Activated CD4-positive, alpha-beta T cell treated with anti-CD3 and anti-CD28 coated beads, Interleukin-2, amount 10 ng/mL, durations not matched to agents 24 days and 14 days (primary cell): ENCODE results near the gene TGFBR1. TPM values are rescaled to one million over a fixed set of nuclear protein-coding genes. Genes with fewer than 3 reads are reported as not detected.

Experiments used
- DNase-seq: peaks from one replicate; pipeline ENCODE4 v3.0.0; 2022
- H3K27ac Mint-ChIP-seq: one replicate; pipeline ENCODE4 v1.8.0; 2022; ENCODE audit warnings: mild to moderate bottlenecking, mixed read lengths
- H3K27me3 Mint-ChIP-seq: one replicate; pipeline ENCODE4 v1.8.0; 2022; ENCODE audit warnings: mixed read lengths
- H3K36me3 Mint-ChIP-seq: one replicate; pipeline ENCODE4 v1.8.0; 2022; ENCODE audit warnings: low read depth, mild to moderate bottlenecking, mixed read lengths
- H3K4me1 Mint-ChIP-seq: one replicate; pipeline ENCODE4 v1.8.0; 2021; ENCODE audit warnings: mixed read lengths
- H3K4me3 Mint-ChIP-seq: one replicate; pipeline ENCODE4 v1.8.0; 2022; ENCODE audit warnings: mild to moderate bottlenecking, moderate library complexity, mixed read lengths
- H3K9me3 Mint-ChIP-seq: one replicate; pipeline ENCODE4 v1.8.0; 2021; ENCODE audit warnings: mixed read lengths
- intact Hi-C: fragments of 100-400 bp; cut with micrococcal nuclease; formaldehyde crosslinking; loops from one replicate; pipeline ENCODE4 v1.15.1; 2023
- total RNA-seq: library from RNA; stranded (reverse); gene quantifications from 2 replicates; pipeline ENCODE4 v1.2.3, GENCODE V29; 2022

TGFBR1 gene
- total RNA-seq: 29.7 and 35.3 TPM in 2 replicates

DNA sequence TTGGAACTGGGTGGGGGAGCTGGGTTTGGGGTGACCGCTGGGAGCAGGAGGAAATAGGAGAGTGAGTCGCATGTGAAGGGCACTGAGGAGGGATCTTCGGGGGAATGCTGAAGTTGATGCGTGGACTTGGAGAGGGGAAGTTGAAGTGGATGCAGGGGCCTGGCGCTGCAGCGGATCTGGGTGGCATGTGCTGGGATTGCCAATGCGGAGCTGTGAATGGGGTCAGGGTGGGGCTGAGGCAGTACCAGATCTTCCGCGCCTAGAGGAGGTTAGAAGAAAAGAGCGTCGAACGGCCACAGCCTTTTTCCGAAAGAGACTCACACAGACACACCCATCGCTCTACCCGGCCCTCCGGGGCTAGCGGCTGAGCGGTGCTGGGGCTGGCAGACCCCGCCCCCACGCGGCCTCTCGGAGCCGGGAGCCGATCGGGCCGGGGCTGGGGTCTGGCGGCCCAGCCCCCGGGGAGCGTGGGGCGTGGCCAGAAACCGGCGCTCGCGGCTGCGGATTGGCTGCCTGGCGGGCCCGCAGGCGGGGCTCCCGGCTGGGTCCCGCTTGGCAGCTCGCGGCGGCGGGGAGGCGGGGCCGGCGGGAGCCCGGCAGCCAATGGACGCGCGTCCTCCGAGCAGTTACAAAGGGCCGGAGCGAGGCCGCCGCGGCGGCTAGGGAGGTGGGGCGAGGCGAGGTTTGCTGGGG is at the start of gene TGFBR1:
Gene TGFBR1, plus strand, starts transcription at position 655 of the 693 bp plus-strand sequence. CDS start 93 bp downstream, outside the sequence.
- Mint-ChIP-seq H3K4me1 (peaks cover 53% of the 10 kb centered on the region), H3K36me3 (peaks cover 14% of the 10 kb centered on the region)

DNA sequence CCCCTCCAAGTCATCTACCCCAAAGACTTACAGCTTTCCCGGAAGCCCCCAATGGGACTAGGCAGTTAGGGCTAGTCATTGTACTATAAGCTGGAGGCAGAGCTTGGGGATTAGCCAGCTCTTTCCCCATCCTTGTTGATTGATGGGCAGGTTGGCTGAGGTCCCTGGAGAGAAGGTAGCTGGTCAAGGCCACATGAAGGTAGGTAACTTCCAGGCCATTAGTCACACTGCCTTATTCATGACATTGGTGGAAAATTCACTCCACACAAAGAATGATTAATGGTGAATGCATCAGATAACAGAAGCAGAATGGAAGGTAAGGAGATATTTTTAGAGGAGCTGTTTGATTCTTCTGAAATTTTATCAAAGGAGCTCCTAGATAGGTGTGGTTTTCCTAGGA is 49.5 kb upstream of the TGFBR1 start:
- Mint-ChIP-seq H3K4me3 (no peak overlapping the region), H3K27ac (no peak overlapping the region), H3K9me3 (peaks cover 14% of the 10 kb centered on the region)

More for the DNA sequence above, at the start of gene TGFBR1:
- Mint-ChIP-seq H3K9me3 (no peaks in the 10 kb centered on the region), H3K27me3 (no peaks in the 10 kb centered on the region), H3K4me3 (peak within 1 kb of the TSS; percentile 90), H3K27ac (peak within 1 kb of the TSS; percentile 84)
- intact Hi-C loops: loop anchor here (1.0 to 10.0 kb wide), 6 partner anchors 11 to 720 kb away; partner anchors contain the start of genes ALG2, NR4A3 and SEC61B
- peak; percentile 99 for DNase-seq

DNA sequence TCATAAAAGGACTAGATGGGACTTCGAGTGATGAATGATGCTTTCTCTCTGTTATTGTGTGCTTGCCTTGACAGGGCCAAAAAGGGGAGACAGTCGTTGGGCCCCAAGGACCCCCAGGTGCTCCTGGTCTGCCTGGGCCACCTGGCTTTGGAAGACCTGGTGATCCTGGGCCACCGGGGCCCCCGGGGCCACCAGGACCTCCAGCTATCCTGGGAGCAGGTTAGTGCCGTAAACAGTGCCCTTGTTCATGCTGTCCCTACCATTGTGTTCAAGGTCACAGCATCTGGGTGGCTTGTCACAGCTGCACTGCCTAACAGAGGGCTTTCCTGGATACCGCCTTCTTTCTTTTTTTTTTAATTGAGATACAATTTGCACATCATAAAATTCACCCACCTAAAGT is 48.7 kb upstream of the TGFBR1 start:
- H3K27me3 Mint-ChIP-seq: no peaks in the 10 kb centered on the region
- H3K4me3 Mint-ChIP-seq: no peak overlapping the region
- peaks cover 74% of the 10 kb centered on the region for H3K4me1 Mint-ChIP-seq
- peaks cover 14% of the 10 kb centered on the region for H3K9me3 Mint-ChIP-seq
- H3K27ac Mint-ChIP-seq: no peak overlapping the region
- intact Hi-C loops: loop anchor here (2.0 to 10.0 kb wide), 6 partner anchors 37 to 1029 kb away; partner anchors contain the start of gene NR4A3
- DNase-seq: no peak
- peaks cover 20% of the 10 kb centered on the region for H3K36me3 Mint-ChIP-seq

More for the DNA sequence above, 49.5 kb upstream of the TGFBR1 start:
- no peak for DNase-seq
- Mint-ChIP-seq H3K27me3 (no peaks in the 10 kb centered on the region), H3K36me3 (peaks cover 20% of the 10 kb centered on the region), H3K4me1 (peaks cover 72% of the 10 kb centered on the region)
- intact Hi-C loops: loop anchor here (5.0 to 10.0 kb wide), 4 partner anchors 53 to 1029 kb away; partner anchors contain the start of gene NR4A3

DNA sequence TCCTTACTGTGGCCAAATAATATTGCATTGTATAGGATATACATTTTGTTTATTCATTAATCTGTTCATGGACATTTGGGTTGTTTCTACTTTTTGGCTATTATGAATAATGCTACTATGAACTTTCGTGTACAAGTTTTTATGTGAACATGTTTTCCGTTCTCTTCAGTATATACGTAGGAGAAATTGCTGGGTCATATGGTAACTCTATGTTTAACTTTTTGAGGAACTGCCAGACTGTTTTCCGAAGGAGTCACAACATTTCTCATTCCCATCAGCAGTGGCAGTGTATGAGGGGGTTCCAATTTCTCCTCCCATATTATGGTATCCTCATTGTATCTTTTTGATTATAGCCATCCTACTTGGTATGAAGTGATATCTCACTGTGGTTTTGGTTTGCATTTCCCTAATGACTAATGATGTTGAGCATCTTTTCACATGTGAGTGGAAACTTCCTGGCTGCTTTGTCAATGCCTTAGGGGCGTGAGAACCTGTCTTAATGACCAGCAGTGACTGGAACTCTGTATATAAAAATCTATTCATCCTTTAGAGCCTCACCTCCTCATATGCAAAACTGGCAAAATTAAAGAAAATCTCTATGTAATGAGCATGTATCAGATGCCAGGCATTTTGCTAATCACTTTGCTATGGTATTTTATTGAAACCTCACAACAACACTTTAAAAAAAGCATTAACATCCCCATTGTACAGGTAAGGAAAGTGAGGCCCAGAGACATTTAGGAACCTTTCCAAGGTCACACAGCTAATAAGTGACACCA is 47.8 kb upstream of the TGFBR1 start:
- peaks cover 71% of the 10 kb centered on the region for H3K4me1 Mint-ChIP-seq
- H3K36me3 Mint-ChIP-seq: peaks cover 20% of the 10 kb centered on the region
- H3K27ac Mint-ChIP-seq: peak overlapping the region; percentile 82
- peak overlapping the region; percentile 77 for H3K4me3 Mint-ChIP-seq
- H3K9me3 Mint-ChIP-seq: peaks cover 14% of the 10 kb centered on the region
- H3K27me3 Mint-ChIP-seq: no peaks in the 10 kb centered on the region
- peak; percentile 71 for DNase-seq
- intact Hi-C loops: loop anchor here (2.0 to 10.0 kb wide), 6 partner anchors 36 to 1028 kb away; partner anchors contain the start of gene NR4A3

DNA sequence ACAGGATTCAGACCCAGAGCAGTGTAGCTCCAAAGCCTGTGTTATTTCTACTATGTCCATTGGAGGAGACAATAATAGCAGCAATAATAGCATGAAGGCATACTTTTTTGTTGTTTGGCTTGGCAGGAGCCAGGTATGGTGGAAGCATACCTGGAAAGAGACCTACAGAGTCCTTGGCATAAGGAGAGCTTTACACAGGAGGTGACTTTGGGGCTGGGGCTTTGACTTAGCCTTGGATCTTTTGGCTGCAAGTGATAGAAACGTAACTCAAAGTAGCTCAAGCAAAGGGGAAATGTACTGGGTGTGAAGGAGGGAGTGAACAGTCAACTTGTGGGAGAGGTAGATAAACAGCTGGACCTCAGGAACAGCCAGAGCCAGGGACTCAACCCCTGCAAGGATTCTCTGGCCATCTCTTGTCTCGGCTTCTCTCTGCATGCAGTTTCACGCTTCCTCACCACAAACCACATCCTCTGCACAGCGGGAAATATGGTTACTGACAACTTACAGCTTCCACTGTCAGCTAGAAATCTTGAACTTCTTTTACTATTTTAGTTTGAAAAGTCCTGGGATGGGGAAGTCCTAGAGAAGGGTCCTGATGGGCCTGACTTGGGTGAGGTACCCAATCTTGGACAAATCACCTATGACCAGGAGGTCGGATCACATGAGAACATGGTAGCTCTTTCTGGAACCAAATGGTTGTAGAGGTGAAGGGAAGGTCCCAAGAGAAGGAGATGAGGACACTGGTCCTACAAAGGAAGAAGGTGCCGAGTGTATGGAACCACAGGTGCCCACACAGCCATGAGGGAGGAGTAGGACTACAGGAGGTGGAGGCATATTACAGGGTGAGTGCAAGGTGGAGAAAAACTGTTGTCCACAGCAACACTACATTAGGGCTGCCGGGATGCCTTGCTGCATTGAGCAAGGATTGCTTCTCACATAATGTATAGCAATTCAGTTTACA is 47.0 kb upstream of the TGFBR1 start:
- intact Hi-C loops: loop anchor here (1.0 to 10.0 kb wide), 9 partner anchors 13 to 1027 kb away; partner anchors contain the start of gene NR4A3
- Mint-ChIP-seq H3K4me3 (peak overlapping the region; percentile 77), H3K9me3 (peaks cover 15% of the 10 kb centered on the region), H3K27me3 (no peaks in the 10 kb centered on the region), H3K36me3 (peaks cover 20% of the 10 kb centered on the region), H3K27ac (peak overlapping the region; percentile 82), H3K4me1 (peaks cover 68% of the 10 kb centered on the region)
- peak; percentile 94 for DNase-seq

DNA sequence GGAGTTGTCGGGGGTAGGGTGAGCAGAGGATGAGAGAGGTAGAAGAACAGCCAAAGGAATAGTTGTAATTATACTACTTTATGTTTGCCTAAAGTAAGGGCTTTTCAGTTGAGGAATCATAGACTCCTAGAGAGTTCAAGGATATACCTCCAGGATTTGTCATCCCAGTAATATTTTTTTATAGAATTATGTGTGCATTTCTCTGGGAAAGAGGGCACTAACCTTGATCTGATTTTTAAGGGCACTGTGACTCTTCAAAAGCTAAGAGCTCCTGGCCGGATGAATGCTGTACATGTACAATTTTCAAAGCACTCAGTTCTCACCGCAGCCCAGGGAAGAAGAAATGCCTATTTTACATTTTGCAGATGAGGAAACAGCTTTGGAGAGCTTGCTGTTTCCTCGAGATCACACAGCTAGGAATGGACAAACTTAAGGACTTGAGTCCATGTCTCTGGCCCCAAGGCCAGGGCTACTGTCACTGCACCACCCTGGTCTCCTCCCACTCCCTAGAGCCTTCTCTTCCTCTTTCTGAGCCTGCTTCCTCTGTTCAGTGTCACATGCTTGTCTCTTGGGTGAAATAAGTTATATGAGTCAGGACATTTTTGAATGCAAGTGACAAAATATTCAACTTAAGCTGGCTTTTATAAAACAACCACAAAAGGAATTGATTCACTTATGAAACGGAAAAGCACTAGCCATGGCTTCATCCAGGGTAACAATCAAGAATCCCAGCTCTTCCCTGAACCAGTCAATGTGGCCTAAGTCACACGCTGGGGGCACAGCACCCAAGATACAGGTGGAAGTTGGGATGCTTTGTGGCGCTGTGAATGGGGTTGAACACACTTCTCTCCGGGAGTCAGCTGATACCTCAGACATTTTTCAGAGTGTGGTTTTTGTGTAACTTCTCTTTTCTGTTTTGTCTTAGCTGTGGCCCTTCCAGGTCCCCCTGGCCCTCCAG is 45.7 kb upstream of the TGFBR1 start:
- Mint-ChIP-seq H3K27ac (peak overlapping the region; percentile 82), H3K4me3 (peak overlapping the region; percentile 77), H3K27me3 (no peaks in the 10 kb centered on the region), H3K9me3 (peaks cover 22% of the 10 kb centered on the region), H3K4me1 (peaks cover 68% of the 10 kb centered on the region), H3K36me3 (peaks cover 20% of the 10 kb centered on the region)
- DNase-seq: peak; percentile 77
- intact Hi-C loops: loop anchor here (1.0 to 10.0 kb wide), 7 partner anchors 14 to 1026 kb away; partner anchors contain the start of gene NR4A3

DNA sequence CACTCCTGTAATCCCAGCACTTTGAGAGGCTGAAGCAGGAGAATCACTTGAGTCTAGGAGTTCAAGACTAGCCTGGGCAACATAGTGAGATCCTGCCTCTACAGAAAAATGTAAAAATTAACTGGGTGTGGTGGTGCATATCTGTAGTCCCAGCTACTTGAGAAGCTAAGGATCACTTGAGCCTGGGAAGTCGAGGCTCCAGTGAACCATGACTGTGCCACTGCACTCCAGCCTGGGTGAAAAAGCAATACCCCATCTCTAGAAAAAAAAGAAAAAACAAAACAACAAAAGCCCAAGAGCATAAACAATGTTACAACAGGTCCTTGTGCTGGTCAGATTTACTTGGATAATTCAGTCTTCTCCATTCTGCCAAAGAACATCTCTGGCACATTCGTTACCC is 44.3 kb upstream of the TGFBR1 start:
- DNase-seq: no peak
- Mint-ChIP-seq H3K9me3 (peaks cover 29% of the 10 kb centered on the region), H3K4me1 (peaks cover 67% of the 10 kb centered on the region), H3K27me3 (no peaks in the 10 kb centered on the region), H3K27ac (no peak overlapping the region), H3K36me3 (peaks cover 14% of the 10 kb centered on the region), H3K4me3 (no peak overlapping the region)
- intact Hi-C loops: no loop called here

DNA sequence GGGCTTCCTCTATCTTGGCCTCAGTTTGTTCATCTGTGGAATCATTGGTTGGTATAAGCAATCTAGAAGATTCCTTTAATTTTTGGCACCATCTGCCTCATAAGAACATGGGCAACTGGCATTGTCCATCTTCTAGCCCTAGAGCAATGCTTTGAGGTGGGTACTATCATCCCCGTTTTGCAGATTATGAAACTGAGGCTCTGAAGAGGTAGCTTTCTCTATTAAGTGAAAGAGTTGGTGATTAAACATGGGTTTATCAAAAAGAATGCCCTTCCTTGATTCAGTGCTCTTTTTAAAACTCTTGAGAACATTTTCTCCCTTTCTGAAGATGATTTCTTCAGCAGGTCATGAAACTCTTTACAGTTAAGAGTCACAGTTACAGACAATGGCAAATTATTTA is 42.4 kb upstream of the TGFBR1 start:
- no peak overlapping the region for H3K27ac Mint-ChIP-seq
- peaks cover 7% of the 10 kb centered on the region for H3K36me3 Mint-ChIP-seq
- DNase-seq: no peak
- no peaks in the 10 kb centered on the region for H3K27me3 Mint-ChIP-seq
- H3K4me1 Mint-ChIP-seq: peaks cover 55% of the 10 kb centered on the region
- H3K9me3 Mint-ChIP-seq: peaks cover 19% of the 10 kb centered on the region
- intact Hi-C loops: no loop called here
- no peak overlapping the region for H3K4me3 Mint-ChIP-seq

DNA sequence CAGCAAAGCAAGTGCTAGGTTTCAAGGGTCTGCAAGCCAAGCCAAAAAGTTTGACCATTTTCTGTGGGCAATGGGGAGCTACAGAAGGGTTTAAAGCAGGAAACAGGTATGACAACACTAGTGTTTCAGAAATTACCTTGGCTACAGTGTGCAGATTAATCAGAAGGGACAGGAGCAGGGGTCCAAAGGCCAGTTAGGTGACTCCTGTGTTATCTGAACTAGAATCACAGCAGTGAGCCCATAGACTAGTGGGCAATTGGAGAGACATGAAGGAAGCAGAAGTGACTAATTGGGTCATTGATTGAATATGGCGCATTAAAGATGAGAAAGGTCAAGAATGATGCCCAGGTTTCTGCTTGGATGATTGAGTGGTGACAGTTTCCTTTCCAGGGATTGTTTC is 41.4 kb upstream of the TGFBR1 start:
- no peak overlapping the region for H3K27ac Mint-ChIP-seq
- H3K36me3 Mint-ChIP-seq: peaks cover 8% of the 10 kb centered on the region
- intact Hi-C loops: no loop called here
- H3K9me3 Mint-ChIP-seq: peaks cover 20% of the 10 kb centered on the region
- peaks cover 48% of the 10 kb centered on the region for H3K4me1 Mint-ChIP-seq
- no peak for DNase-seq
- H3K27me3 Mint-ChIP-seq: no peaks in the 10 kb centered on the region
- no peak overlapping the region for H3K4me3 Mint-ChIP-seq

DNA sequence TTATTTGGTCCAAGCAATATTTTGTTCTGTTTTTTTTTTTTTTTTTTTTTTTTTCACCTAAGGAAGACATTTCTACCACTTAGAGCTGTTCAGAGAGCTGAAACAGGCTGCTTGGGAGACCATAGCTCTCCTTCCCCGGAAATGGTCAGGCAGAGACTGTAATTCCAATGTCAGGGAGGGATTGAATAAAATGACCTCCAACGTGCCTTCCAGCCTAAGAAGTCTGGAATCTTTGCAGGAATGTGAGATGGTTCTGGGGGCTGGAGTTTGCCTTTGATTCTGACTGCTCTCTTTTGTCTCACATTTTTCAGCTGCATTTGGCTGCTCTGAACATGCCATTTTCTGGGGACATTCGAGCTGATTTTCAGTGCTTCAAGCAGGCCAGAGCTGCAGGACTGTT is 38.3 kb upstream of the TGFBR1 start:
- Mint-ChIP-seq H3K4me3 (no peak overlapping the region), H3K4me1 (peaks cover 52% of the 10 kb centered on the region), H3K36me3 (peaks cover 14% of the 10 kb centered on the region), H3K27ac (no peak overlapping the region), H3K27me3 (no peaks in the 10 kb centered on the region), H3K9me3 (peaks cover 28% of the 10 kb centered on the region)
- intact Hi-C loops: no loop called here
- DNase-seq: no peak

DNA sequence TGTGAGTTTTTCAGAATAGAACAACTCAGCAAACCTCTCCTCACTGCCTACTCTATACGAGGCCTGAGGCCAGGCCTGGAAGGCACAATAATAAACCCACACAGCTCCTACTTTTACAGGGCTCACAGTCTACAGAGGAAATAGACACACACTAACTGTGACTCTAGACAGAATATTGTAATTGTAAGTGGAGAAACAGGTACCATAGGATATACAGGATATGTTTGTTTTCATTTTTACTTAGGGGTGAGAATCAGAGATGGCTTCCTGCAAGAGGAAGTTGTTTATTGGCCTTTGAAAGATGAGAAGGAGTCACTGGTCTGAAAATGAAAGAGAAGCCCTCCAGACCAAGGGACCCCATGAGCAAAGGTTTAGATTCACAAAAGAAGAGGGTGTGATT is 35.8 kb upstream of the TGFBR1 start:
- H3K27me3 Mint-ChIP-seq: no peaks in the 10 kb centered on the region
- intact Hi-C loops: no loop called here
- H3K36me3 Mint-ChIP-seq: peaks cover 14% of the 10 kb centered on the region
- peak overlapping the region; percentile 29 for H3K4me3 Mint-ChIP-seq
- peak overlapping the region; percentile 81 for H3K27ac Mint-ChIP-seq
- peaks cover 21% of the 10 kb centered on the region for H3K9me3 Mint-ChIP-seq
- H3K4me1 Mint-ChIP-seq: peaks cover 50% of the 10 kb centered on the region
- no peak for DNase-seq

DNA sequence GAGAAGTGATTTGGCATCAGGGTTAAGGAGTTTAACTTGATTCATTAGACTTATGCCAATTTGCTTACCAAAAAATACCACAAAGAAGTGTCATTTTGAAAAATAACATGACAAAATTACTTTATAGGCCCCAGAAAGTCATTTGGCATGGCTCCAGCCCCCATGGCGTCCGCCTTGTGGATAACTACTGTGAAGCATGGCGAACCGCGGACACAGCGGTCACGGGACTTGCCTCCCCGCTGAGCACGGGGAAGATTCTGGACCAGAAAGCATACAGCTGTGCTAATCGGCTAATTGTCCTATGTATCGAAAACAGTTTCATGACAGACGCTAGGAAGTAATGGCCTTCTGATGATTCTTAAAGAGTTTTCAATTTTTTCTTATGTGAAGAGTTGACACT is 35.4 kb upstream of the TGFBR1 start:
- H3K27ac Mint-ChIP-seq: peak overlapping the region; percentile 81
- H3K27me3 Mint-ChIP-seq: no peaks in the 10 kb centered on the region
- intact Hi-C loops: no loop called here

More for the DNA sequence above, 35.4 kb upstream of the TGFBR1 start:
- H3K36me3 Mint-ChIP-seq: peaks cover 14% of the 10 kb centered on the region
- DNase-seq: no peak
- no peak overlapping the region for H3K4me3 Mint-ChIP-seq
- H3K9me3 Mint-ChIP-seq: peaks cover 16% of the 10 kb centered on the region
- peaks cover 47% of the 10 kb centered on the region for H3K4me1 Mint-ChIP-seq
